HG03469 (cell line): ENCODE data around the gene ADRA2B.

Experiments used
- ATAC-seq: cut with Tn5 transposase; IDR thresholded peaks from one replicate; pipeline ENCODE4 v1.9.1; 2021; ENCODE audit warnings: mild to moderate bottlenecking, moderate library complexity, moderate number of reproducible peaks; ENCODE audit not compliant: unreplicated experiment

ADRA2B gene

DNA sequence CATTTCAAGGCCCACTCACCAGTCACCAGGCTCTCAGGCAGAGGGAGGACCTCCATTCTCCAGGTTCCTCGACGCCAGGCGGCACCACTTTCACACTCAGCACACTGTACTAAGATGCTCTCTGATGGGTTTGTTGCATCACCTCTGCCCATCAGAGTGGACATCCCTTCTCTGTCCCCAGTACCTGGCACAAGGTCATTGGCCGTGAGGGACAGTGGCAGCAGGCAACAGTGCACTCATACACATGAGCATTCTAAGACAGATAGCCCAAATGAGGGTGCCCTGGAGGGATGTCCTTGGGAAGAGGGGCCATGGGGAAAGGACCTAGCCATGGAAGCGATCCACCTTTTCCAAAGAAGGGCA lies 3.0 kb upstream of the ADRA2B start:
- ATAC-seq: no peak

DNA sequence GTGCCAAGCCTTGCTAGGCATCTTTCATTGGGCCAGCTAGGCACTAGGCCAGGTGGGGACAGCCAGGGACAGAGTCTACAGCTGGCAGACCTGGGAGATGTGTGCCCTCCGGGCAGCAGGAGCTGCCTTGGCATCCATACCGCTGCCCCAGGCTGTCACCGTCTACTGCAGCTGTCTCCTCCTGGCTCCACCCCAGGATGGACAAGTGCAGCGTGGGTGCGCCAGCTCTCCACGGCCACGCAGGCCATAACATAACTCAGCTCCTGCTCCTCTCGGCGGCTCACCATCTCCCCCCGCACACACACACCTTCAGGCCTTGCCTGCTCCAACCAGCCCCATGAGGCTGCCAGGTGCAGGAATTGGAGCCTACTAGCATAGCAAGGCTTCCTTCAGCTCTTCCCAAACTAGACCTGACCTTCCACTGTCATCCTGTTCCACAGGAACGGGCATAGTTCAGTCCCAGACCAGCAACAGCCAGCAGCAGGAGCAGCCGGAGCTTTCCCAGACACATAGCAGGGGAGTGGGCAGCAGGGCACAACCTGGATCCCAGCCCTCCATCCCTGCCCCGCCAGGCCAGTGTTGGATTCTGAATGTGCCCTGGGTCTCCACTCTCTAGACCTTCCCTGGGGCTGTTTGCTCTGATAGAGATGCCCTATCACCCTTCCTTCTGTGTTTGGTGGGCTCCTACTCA lies 2.5 kb upstream of the ADRA2B start:
- ATAC-seq: no peak

DNA sequence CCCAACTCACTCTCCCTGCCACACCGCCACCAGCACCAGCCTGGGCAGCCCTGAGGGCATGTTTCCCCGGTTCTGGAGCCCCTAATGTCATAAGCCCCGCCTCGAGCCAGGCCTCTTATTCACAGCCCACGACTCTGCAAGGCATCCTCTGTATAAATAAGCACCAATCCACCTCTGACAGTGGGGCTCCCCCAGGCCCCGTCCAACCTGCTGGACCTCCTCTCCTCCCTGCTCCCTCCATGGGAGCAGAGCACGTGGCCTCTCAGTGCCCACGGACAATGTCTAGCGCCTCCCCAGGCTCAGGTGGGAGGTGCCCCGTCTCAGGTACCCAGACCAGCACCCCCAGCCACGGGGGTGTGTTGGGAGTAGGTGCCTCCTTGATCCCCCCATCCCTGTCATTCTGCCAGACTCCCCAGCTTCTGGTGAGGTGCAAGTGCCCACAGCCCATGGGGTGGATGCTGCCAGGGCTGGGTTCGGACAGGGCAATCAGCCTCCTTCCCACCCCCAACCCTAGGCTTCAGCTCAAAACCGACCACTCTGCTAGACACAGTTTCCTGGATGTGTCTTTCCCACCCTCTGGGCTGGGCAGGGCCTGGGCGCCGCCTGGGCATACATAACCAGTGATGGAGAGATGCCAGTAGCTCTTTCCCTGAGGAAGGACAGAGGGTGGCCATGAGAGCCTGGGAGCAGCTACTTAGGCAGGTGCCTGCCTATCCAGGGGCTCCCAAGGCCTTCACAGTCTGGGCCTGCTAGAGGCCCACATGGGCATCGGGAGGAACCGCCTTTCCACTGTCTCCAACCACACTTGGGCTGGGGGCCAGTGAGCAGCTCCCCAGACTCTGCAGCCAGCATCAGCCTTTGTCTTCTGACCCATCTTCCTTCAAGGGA lies 1.6 kb upstream of the ADRA2B start:
- ATAC-seq: no peak

DNA sequence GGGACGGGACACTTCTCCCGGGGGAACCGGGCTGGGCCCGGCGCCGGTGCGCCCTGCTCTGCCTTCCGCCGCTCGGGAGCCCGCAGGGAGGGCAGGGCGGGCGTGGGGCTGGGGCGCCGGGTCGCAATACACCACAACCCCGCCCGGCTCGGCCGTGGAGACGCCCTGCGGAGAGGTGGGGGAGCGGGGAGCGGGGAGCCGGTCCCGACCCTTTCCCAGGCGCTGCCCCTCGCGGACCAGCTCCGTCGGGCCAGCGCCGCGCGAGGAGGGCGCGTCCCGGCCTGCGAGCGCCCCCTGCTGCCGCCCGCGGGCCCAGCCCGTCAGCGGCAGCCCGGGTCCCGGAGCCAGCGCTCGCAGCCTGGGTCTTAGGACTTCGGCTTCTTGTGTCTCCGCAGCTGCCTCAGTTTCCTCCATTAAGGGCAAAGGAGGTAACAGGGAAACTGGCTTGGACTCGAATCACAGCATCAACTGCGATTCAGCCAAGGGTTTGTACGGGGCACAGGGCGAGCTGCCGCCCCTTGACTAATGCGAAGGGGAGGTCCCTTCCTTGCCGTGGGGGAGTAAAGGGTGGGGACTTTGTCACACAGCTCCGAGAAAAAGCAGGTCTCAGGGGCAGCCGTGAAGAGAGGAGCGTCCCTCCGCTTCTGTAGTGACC lies 635 bp upstream of the ADRA2B start:
- ATAC-seq: peak; percentile 41

DNA sequence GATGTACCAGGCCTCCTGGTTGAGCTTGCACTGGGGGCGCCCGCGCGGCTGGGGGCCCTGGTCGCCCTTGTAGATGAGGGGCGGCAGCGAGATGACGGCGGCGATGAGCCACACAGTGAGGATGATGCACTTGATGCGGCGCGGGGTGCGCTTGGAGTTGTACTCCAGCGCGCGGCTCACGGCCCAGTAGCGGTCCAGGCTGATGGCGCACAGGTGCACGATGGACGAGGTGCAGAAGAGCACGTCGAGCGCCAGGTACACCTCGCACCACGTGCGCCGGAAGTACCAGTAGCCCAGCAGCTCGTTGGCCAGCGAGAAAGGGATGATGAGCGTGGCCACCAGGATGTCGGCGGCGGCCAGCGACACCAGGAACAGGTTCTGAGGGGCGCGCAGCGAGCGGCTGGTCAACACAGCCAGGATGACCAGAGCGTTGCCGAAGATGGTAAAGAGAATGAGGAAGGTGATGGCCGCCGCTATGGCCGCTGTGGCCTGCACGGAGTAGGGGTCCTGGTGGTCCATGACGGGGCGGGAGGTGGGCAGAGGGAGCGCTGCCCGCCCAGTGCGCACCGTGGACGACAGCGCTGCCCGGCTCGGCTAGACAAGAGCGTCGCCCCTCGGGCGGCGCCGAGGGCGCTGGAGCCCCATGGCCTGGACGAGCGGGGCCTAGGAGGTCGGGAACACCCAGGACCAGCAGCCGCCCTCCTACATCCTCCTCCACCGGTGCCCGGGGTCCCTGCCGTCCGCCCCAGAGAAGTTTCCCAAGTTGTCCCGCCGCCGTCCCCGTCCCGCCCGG lies 544 bp downstream of the ADRA2B start:
- ATAC-seq: no peak

DNA sequence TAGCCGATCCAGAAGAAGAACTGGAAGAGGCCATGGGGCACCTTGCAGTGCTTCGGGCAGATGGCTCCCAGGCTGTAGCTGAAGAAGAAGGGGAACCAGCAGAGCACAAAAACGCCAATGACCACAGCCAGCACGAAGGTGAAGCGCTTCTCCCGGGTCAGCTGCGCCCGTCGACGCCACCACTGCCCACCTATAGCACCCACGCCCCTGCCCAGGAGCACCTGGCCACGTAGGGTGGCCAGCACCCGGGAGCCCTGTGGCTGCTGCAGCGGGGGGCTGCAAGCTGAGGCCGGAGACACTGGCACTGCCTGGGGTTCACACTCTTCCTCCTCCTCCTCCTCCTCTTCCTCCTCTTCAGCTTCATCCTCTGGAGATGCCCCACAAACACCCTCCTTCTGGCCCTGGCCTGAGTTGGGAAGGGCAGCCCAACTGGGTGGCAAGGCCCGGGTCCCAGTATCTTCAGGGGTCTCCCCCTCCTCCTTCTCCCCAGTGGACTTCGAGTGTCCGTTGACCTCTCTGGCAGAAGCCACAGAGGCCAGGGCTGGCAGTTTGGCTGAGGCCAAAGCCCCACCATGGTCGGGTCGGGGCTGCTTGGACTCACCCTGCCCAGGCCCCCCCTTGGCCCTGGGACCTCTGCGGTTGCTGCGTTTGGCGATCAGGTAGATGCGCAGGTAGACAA lies 1.3 kb downstream of the ADRA2B start:
- no peak for ATAC-seq

DNA sequence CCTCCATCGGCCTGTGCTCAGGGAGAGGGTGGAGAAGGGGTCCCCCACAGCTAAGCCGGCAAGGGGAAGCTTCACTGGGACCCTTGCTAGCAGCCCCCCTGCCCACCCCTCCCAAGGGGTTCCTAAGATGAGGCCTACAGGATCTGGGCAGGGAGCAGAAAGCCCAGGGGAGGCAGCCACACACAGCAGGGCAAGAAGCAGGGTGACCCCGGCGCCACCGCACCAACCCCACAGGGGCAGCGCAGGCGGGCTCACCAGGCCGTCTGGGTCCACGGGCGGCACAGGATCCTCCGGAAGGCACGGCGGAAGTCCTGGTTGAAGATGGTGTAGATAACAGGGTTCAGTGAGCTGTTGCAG lies 1.8 kb downstream of the ADRA2B start:
- ATAC-seq: no peak

DNA sequence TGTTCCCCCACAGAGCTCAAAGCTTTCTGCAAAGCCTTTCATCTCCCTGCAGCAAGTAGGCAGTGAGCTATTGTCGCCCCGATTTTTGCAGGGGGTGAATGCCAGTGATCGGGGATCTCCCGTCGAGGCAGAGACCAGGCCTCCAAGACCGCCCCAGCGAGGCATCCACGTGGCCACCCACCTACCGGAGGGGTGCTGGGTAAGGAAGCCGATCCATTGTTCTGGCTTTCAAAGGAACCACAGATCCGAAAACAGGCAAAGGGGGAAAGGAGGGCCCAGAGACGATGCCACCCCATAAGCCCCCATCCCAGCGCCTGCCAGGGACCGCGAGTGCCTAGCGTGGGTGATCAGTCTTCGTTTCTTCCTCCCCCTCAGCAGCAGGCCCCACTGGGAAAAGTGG lies 2.4 kb downstream of the ADRA2B start:
- no peak for ATAC-seq

DNA sequence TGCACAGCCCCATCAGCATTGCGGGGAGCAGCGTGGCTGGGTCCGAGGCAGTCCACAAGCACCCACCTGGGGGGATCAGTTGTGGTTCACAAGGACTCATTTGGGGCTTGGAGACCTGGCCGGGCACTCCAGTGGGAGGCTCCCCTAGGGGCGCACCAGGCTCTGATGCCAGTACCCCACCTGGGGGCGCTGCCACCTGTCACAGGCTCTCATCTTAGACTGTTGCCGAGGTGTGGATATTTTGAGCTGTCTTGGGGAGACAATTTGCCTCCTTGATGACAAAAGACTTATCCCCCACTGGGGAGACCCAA lies 3.0 kb downstream of the ADRA2B start:
- no peak for ATAC-seq

DNA sequence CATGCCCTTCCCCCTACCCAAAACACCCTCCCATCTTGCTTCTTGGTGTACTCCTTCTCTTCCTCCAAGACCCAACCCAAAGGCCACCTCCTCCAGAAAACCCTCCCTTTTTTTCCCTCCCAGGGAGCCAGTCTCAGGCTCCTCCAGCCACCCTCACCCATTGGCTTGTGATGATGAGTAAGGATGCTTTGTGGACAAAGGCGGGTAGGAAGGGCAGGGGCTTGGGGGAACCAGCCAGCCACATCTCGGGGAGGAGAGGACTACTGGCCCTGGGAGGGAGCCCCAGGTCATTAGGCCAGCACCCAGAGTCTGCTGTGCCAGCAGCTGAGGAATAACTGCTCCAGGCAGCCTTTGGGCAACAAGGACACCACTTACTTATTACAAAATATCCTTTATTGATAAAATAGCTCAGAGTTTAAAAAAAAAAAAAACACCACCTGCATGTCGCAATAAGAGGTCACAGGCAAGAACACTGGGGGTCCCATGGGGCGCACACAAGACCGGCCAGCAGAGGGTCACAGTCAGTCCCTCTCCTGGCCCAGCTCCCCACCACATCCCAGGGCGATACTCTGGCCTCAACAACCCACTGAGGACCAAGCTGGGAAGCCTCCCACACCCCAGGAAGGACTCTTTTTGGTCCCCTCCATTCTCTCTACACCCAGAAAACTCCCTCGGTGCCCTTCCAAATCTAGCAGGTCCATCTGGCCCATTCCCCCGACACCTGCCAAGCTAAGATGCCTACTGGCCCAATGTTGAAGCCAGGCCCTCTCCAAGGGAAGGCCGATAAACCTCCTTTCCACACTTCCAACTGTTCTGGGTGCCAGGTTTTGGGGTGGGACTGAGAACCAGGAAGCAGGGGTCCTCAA lies 3.6 kb downstream of the ADRA2B start:
- ATAC-seq: no peak

DNA sequence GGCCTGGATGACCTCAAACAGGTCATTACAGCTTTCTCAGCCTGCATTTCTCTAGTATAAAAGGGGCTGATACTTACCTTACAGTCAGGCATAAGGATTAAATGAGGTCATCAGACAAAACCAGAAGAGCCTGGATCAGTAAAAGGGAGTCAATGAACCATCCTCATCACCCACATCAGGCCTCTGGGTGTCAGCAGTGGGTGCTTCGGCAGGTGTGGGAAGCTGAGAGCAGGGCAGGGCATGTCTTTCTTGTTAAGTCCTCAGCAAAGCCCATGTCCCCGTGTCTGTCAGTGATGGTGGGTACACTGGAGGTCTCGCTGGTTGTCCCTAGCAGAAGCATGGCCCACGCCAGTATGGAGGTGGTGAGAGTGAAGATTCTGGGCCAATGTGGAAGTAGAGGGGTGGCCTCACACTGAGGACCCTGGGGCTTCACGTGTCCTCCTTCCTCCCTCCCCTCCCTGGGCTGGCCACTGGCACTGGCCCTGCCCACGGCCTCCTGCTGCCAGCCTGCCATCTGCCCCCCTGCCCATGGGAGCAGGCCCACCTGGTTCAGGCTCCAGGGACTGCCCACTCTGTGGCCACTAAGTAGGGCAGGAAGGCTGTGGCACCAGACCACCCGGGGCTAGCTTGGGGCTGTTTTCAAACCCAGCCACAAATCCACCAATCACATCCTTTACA lies 4.4 kb downstream of the ADRA2B start:
- no peak for ATAC-seq

DNA sequence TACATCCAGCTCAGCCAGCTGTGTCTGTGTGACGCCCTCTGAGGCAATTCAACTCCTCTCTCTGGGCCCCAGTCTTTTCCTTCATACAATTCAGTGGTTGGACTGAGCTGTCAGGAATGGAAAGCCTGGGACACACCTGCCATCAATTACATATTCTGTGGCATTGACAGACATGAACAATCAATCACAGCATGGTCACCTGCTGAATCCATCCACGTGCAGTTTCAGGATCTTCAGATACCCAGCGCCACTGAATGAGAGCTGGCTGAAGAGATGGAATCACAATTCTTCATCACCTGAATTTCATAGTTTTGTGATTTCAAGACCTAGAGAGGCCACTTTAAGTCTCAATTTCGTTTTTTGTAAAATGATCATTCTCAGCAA lies 5.1 kb downstream of the ADRA2B start:
- ATAC-seq: no peak

DNA sequence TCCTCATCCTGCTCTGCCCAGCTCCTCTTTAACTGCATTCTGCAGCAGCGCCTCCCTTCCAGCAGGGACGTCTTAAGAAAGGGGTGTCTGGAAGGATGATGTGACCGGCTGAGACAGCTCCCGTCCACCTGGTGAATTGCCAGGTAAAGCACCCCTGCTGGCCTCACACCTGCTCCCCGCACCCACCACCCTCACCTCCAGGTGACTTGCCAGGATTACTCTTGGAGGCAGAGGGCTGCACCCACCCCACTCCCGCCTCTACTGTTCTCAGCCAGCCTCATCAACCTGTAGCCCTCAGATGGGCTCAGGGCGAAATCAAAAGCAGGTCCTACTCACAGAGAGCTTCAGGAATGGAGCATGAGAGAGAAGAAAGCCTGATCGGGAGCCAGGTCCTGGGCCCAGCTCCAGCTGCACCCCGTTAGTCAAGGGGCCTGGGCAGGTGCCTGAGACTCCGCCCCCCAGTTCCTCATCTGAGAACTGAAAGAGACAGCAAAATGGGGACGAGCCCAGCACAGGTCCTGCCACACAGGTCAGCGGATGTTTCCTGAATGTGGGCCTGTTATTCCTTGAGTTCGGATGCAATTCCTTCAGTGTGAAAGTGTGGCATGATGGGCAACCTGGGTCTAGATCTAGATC lies 5.6 kb downstream of the ADRA2B start:
- no peak for ATAC-seq

DNA sequence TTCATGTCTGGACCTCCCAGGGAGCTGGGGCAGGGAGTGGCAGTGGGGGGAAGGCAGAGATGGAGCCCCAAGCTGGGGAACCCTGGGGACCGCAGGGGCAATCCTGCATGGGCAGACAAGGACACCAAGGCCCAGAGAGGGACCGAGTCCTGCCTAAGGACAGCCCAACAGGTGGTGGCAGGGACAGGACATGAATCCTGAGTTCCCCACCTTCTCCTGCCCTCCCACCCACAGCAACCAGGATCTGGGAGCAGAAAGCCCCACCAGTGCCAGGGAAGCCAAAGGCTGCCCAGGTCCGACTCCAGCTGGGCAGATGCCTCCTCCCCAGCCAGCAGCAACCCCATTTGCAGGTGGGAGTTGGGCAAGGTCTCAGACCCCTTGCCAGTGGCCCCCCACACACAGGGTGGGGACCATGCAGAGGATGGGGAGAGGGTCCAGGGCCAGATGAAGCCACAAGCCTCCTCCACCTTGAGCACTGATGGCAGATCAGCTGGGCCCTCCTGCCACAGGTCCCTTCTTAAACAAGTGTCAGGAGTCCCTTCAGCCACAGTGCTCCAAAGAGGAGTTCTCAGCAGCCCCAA lies 6.3 kb downstream of the ADRA2B start:
- no peak for ATAC-seq

DNA sequence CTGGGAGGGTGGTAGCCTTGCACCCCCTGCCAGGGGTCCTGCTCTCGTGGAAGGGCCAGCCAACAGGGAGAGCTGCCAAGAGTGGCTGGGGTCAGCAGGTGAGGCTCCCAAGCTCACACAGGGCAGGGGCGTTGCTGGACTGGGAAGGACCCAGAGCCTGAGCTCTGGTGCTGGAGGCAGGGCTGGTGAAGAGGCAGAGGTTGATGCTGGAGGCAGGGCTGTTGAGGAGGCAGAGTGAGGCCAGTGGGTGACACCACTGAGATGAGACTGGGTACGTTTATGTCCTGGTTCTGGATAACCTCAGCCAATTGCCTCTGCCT lies 7.0 kb downstream of the ADRA2B start:
- ATAC-seq: no peak

DNA sequence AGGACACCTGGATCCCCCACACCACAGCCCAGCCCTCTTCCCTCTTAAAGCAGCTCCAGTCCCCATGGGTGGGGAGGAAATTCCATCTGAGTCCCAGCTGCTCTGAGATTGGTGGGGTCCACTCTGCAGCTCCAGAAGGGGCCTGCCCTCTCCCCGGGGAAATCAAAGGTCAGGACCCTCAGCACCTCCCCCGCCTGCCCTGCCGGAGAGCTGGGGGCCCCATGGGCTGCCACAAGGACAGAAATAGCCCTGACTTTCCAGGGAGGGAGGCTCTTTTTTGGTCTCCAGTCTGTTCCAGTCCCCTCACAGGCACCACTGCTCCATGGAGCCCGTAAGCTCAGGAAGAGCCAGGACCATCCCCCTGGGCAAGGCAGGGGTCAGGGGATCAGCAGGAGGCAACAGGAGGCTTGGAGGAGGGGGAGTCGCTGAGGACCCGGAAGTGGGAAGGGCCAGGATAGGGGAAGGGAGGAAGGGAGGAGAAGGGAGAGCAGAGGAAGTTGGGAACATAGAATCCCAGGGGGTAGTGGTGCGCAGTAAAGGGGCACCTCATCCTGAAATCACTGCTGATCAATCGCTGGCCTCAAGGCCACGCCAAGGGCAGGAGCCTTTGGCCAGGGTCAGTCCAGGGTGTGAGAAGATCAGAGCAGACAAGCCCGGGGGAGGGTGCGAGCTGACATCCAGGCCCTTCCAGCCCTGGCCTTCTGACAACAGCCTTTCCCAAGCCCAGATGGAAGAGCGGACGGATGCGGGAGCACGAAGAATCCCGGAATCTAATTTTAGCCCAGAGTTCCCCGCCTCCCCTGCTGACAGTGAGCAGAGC lies 7.6 kb downstream of the ADRA2B start:
- ATAC-seq: no peak

DNA sequence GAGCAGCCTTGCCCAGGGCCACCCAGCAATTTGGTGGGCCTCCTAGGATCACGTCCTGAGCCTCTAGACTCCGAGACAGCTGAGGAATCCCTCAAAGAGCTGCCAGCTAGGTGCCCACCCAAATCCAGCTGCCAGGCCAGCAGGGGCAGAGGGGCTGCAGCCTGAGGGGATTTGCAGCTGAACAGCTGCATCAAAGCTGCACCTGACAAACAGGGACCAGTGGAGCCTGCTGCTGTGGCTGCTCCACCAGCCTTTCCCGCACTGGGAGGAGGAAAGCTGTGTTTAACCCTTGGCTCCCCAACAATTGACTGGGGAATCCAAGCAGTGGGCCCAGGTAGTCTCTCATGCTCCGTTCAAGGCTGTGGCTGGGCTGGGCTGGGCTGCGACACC lies 8.2 kb downstream of the ADRA2B start:
- no peak for ATAC-seq

DNA sequence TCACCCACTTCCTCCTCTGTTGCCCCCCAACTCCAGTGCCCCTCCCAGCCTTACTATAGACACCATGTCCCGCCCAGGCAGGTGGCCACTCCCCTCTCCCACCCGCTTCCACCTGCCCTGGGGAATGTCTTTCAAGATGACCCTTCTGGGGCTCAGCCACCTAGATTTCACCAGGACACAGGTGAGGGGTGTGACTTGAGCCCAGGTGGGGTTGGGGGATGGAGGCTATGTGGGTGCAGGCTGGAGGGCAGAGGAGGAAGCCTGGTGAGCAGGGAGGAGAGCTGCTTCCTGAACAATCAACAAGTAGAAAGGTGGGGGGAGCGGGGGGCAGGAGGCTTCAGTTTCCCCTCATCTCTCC lies 8.7 kb downstream of the ADRA2B start:
- no peak for ATAC-seq
